HCT116 (cell line): ENCODE measurements around the gene GRHPR. TPM values are rescaled to one million over a fixed set of nuclear protein-coding genes. Genes with fewer than 3 reads are reported as not detected.
"Not testable (repeated sequence)": the region's sequence is repeated elsewhere in the genome, so short reads cannot be mapped to it uniquely, and the experiment has no call there.

ENCODE experiments used
- ATAC-seq: fragments of 200-7000 bp; cut with Tn5 transposase; 2 replicates; pipeline ENCODE4 v1.9.1; 2020; ENCODE audit warnings: mild to moderate bottlenecking, moderate library complexity
- BruUV-seq: library from RNA; stranded (reverse); fragments of 400-500 nt; replicated peaks from 2 replicates; lab custom pipeline; 2021; lab: Mats Ljungman, UMichigan
- CTCF ChIA-PET: fragments of 300-600 bp; sonication (Branson Sonifier 250); formaldehyde crosslinking; loops from one replicate; lab custom pipeline; 2021; ENCODE audit warnings: antibody characterized with exemption; lab: Charles Lee
- POLR2A ChIA-PET: fragments of 300-600, 350-600 bp; sonication (Branson Sonifier 250); formaldehyde crosslinking; loops from one replicate; lab custom pipeline; 2021; ENCODE audit warnings: antibody characterized with exemption; lab: Charles Lee
- RAD21 ChIA-PET, 2 experiments: fragments of 300-600 bp; sonication (Branson Sonifier 250); formaldehyde crosslinking; loops; one replicate each; lab custom pipeline; 2023; ENCODE audit warnings: low total read pairs in 2 of 2; ENCODE audit not compliant: uncharacterized antibody in 2 of 2, unreplicated experiment in 2 of 2, low non-redundant PET in 1 of 2; lab: Charles Lee
- DNase-seq: peaks from one replicate; pipeline ENCODE4 v3.0.0-alpha.2; 2010; ENCODE audit warnings: low read depth, low spot score
- H2AFZ ChIP-seq: fragments of 200-600 bp; shearing (Covaris generic), sonication (generic); 2 replicates; pipeline ENCODE4 v1.6.1; 2017; ENCODE audit warnings: low read depth, mixed run types, mixed read lengths, antibody characterized with exemption, low read length; ENCODE audit not compliant: poor library complexity, severe bottlenecking
- H3K27ac ChIP-seq: 2 replicates; pipeline ENCODE4 v1.5.1; 2012; ENCODE audit warnings: low read depth, low read length
- H3K27me3 ChIP-seq: fragments of 200-600 bp; sonication (generic); 2 replicates; pipeline ENCODE4 v1.6.1; 2016; ENCODE audit warnings: mixed run types, low read length, mixed read lengths; ENCODE audit not compliant: insufficient read depth
- H3K36me3 ChIP-seq, 2 experiments: fragments of 200-500 bp in 1 of 2; fragments of 200-600 bp in 1 of 2; sonication (Bioruptor generic) in 1 of 2; sonication (generic) in 1 of 2; 2 replicates each; pipeline versions ENCODE4 v1.5.1 to v1.6.1; 2014 to 2016; ENCODE audit warnings: low read length in 2 of 2, inconsistent platforms in 1 of 2, mixed read lengths in 1 of 2, mixed run types in 1 of 2; ENCODE audit not compliant: insufficient read depth in 2 of 2, control insufficient read depth in 1 of 2
- H3K4me1 ChIP-seq, 2 experiments: fragments of 200-600 bp in 1 of 2; sonication (generic) in 1 of 2; 2 replicates each; pipeline versions ENCODE4 v1.5.1 to v1.6.1; 2012 to 2017; ENCODE audit warnings: low read length in 2 of 2, inconsistent platforms in 1 of 2, mild to moderate bottlenecking in 1 of 2, mixed read lengths in 1 of 2, mixed run types in 1 of 2, moderate library complexity in 1 of 2; ENCODE audit not compliant: insufficient read depth in 2 of 2, control insufficient read depth in 1 of 2
- H3K4me2 ChIP-seq: fragments of 200-600 bp; sonication (generic); 2 replicates; pipeline ENCODE4 v1.6.1; 2017; ENCODE audit warnings: mixed run types, low read length, mixed read lengths
- H3K4me3 ChIP-seq, 2 experiments: fragments of 200-600 bp in 1 of 2; sonication (generic) in 1 of 2; replicated peaks in 1 of 2; 2 replicates each; pipeline ENCODE4 v1.5.1; 2011 to 2016; ENCODE audit warnings: low read length in 2 of 2, control low read depth in 1 of 2, low read depth in 1 of 2, mild to moderate bottlenecking in 1 of 2, mixed read lengths in 1 of 2, mixed run types in 1 of 2
- H3K79me2 ChIP-seq: fragments of 200-600 bp; sonication (generic); 2 replicates; pipeline ENCODE4 v1.6.1; 2017; ENCODE audit warnings: mild to moderate bottlenecking, mixed run types, low read length, moderate library complexity, mixed read lengths; ENCODE audit not compliant: insufficient read depth
- H3K9ac ChIP-seq: fragments of 200-600 bp; sonication (generic); 2 replicates; pipeline ENCODE4 v1.6.1; 2016; ENCODE audit warnings: low read length, mixed read lengths
- H3K9me2 ChIP-seq: fragments of 200-600 bp; sonication (generic), shearing (Covaris generic); 2 replicates; pipeline ENCODE4 v1.6.1; 2017; ENCODE audit warnings: mixed run types, mild to moderate bottlenecking, moderate library complexity; ENCODE audit not compliant: insufficient read depth
- H3K9me3 ChIP-seq, 2 experiments: fragments of 200-500 bp in 1 of 2; fragments of 200-600 bp in 1 of 2; sonication (Bioruptor generic) in 1 of 2; sonication (generic) in 1 of 2; 2 replicates each; pipeline ENCODE4 v1.6.1; 2014 to 2017; ENCODE audit warnings: low read length in 2 of 2, mixed read lengths in 2 of 2, inconsistent platforms in 1 of 2, low read depth in 1 of 2, mild to moderate bottlenecking in 1 of 2, mixed run types in 1 of 2, moderate library complexity in 1 of 2; ENCODE audit not compliant: control insufficient read depth in 1 of 2, insufficient read depth in 1 of 2
- H4K20me1 ChIP-seq: fragments of 200-600 bp; sonication (generic), shearing (Covaris generic); 2 replicates; pipeline ENCODE4 v1.6.1; 2017; ENCODE audit warnings: mixed run types, mild to moderate bottlenecking, moderate library complexity; ENCODE audit not compliant: insufficient read depth
- CBX3 ChIP-seq: IDR thresholded peaks from 2 replicates; pipeline ENCODE4 v1.6.1; 2012; ENCODE audit warnings: low read depth
- CEBPB ChIP-seq: IDR thresholded peaks from 2 replicates; pipeline ENCODE4 v1.6.1; 2012; ENCODE audit warnings: low read depth
- EGR1 ChIP-seq: IDR thresholded peaks from 2 replicates; pipeline ENCODE4 v1.6.1; 2012; ENCODE audit warnings: low read depth
- ELF1 ChIP-seq: IDR thresholded peaks from 2 replicates; pipeline ENCODE4 v1.6.1; 2012; ENCODE audit warnings: low read depth, borderline replicate concordance
- EZH2 ChIP-seq: fragments of 200-600 bp; sonication (generic); IDR thresholded peaks from 2 replicates; pipeline ENCODE4 v1.6.1; 2017; ENCODE audit warnings: antibody characterized with exemption, mixed run types
- POLR2A ChIP-seq: IDR thresholded peaks from 2 replicates; pipeline ENCODE4 v1.7.0; 2011; ENCODE audit warnings: borderline replicate concordance; ENCODE audit not compliant: insufficient read depth, insufficient read length; ENCODE audit errors: extremely low read depth
- POLR2AphosphoS5 ChIP-seq: IDR thresholded peaks from 2 replicates; pipeline ENCODE4 v1.6.1; 2011; ENCODE audit warnings: mild to moderate bottlenecking, low read depth, low read length, moderate library complexity
- SIN3A ChIP-seq: IDR thresholded peaks from 2 replicates; pipeline ENCODE4 v1.6.1; 2012; ENCODE audit warnings: low read depth
- SP1 ChIP-seq: IDR thresholded peaks from 2 replicates; pipeline ENCODE4 v1.6.1; 2012; ENCODE audit warnings: low read depth
- SRF ChIP-seq: IDR thresholded peaks from 2 replicates; pipeline ENCODE4 v1.6.1; 2012; ENCODE audit warnings: low read depth
- YY1 ChIP-seq: IDR thresholded peaks from 2 replicates; pipeline ENCODE4 v1.6.1; 2011; ENCODE audit warnings: low read length, low read depth, moderate library complexity, mild to moderate bottlenecking; ENCODE audit not compliant: insufficient replicate concordance; ENCODE audit errors: extremely low read depth
- ZBTB33 ChIP-seq: IDR thresholded peaks from 2 replicates; pipeline ENCODE4 v1.6.1; 2011; ENCODE audit warnings: mild to moderate bottlenecking, low read length, moderate library complexity; ENCODE audit not compliant: insufficient replicate concordance; ENCODE audit errors: extremely low read depth
- ZFX ChIP-seq: fragments of 450-650 bp; IDR thresholded peaks from 2 replicates; pipeline ENCODE4 v1.6.1; 2017
- intact Hi-C: fragments of 100-400 bp; cut with micrococcal nuclease; formaldehyde crosslinking; loops from 2 replicates; pipeline ENCODE4 v1.10.0; 2022
- total RNA-seq: library from RNA; stranded (reverse); gene quantifications from one replicate; pipeline ENCODE4 v1.2.1, GENCODE V29; 2021; ENCODE audit not compliant: unreplicated experiment
- TF ChIP-seq, protein P1 (sequence below), 3 experiments: fragments of 200-600 bp in 1 of 3; sonication (generic) in 1 of 3; IDR thresholded peaks in 2 of 3; conservative IDR thresholded peaks in 1 of 3; 2 replicates each; pipeline ENCODE4 v1.5.1; 2012 to 2017; ENCODE audit warnings: low read depth in 2 of 3, low read length in 2 of 3, antibody characterized with exemption in 1 of 3, borderline replicate concordance in 1 of 3, control low read depth in 1 of 3, mild to moderate bottlenecking in 1 of 3, mixed read lengths in 1 of 3, mixed run types in 1 of 3, moderate library complexity in 1 of 3; ENCODE audit not compliant: insufficient read depth in 1 of 3

GRHPR gene
- total RNA-seq, 1 experiment from 2014 or later: 106 TPM

DNA sequence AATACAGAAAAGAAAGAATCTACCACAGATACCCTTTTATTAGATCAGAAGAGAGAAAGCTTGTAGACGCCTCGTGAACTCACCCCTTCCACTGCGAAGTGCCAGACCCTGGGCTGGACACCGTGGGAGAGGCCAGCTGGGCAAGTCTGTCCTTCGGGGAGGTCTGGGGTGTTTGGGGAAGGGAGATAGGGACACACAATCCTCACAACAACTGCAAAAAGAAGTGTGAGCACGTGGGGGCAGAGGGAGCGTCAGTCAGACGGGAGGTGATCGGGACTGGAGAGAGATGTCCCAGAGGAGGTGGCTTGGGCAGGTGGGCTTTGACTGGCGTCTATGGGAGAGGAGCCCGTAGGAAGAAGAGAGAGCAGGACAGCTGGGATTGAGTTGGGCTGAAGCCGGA, 27.3 kb upstream of the GRHPR start (continued):
- TF ChIP-seq ZBTB33: no peak
- no peak for TF ChIP-seq CEBPB
- no peak for TF ChIP-seq EZH2

- Histone ChIP-seq H3K79me2 (no peaks in the 10 kb centered on the region), H3K4me3 (no peak overlapping the region), H3K9me2 (no peaks in the 10 kb centered on the region), H3K36me3 (no peaks in the 10 kb centered on the region; a peak in 1 of 4 replicates), H3K4me2 (no peak overlapping the region), H3K9me3 (no peaks in the 10 kb centered on the region), H3K27me3 (no peaks in the 10 kb centered on the region), H4K20me1 (no peaks in the 10 kb centered on the region), H3K27ac (no peak overlapping the region), H2AFZ (no peak overlapping the region), H3K9ac (no peak overlapping the region), H3K4me1 (no peaks in the 10 kb centered on the region)
- ChIA-PET RAD21 (no interaction called here), CTCF (no interaction called here), POLR2A (no interaction called here)
- intact Hi-C loops: loop anchor here (10.0 kb wide), 1 partner anchor 521 kb away; no protein-coding TSS in a partner anchor
- BruUV-seq: no TSS peak
- ATAC-seq (no peak), DNase-seq (no peak)
- TF ChIP-seq CEBPB: no peak
- TF ChIP-seq CBX3: no peak
- TF ChIP-seq SRF: no peak
- TF ChIP-seq EZH2: no peak
- TF ChIP-seq ELF1: no peak
- TF ChIP-seq EGR1: no peak
- TF ChIP-seq SIN3A: no peak
- no peak for TF ChIP-seq SP1
- TF ChIP-seq, protein P1, sequence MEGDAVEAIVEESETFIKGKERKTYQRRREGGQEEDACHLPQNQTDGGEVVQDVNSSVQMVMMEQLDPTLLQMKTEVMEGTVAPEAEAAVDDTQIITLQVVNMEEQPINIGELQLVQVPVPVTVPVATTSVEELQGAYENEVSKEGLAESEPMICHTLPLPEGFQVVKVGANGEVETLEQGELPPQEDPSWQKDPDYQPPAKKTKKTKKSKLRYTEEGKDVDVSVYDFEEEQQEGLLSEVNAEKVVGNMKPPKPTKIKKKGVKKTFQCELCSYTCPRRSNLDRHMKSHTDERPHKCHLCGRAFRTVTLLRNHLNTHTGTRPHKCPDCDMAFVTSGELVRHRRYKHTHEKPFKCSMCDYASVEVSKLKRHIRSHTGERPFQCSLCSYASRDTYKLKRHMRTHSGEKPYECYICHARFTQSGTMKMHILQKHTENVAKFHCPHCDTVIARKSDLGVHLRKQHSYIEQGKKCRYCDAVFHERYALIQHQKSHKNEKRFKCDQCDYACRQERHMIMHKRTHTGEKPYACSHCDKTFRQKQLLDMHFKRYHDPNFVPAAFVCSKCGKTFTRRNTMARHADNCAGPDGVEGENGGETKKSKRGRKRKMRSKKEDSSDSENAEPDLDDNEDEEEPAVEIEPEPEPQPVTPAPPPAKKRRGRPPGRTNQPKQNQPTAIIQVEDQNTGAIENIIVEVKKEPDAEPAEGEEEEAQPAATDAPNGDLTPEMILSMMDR (IDR thresholded peaks at IDR 0.05 in 2 of 3, conservative IDR thresholded peaks at IDR 0.05 in 1 of 3; ENCODE audit: borderline replicate concordance in 1 of 3, insufficient read depth in 1 of 3, low read depth in 2 of 3, low read length in 2 of 3): no peak
- no peak for TF ChIP-seq YY1
- no peak for TF ChIP-seq ZFX
- TF ChIP-seq POLR2AphosphoS5: no peak
- no peak for TF ChIP-seq POLR2A
Observed at GRCh38 chr9:37395663-37396062, 26.8 kb upstream of the GRHPR start.

DNA sequence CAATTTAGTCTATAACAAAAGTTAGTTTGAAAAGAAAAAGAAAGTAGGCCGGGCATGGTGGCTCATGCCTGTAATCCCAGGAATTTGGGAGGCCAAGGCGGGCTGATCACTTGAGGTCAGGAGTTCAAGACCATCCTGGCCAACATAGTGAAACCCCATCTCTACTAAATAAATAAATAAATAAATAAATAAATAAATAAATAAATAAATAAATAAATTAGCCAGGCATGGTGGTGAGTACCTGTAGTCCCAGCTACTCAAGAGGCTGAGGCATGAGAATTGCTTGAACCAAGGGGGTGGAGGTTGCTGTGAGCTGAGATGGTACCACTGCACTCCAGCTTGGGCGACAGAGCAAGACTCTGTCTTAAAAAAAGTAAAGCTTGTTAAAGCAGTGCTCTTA, 24.5 kb upstream of the GRHPR start:
- H3K9me3 ChIP-seq, H3K4me3 ChIP-seq, H3K4me2 ChIP-seq, DNase-seq, H3K79me2 ChIP-seq, H2AFZ ChIP-seq, BruUV-seq, H3K4me1 ChIP-seq, POLR2A ChIA-PET, H3K27ac ChIP-seq, RAD21 ChIA-PET, H3K9me2 ChIP-seq, CTCF ChIA-PET, H3K9ac ChIP-seq, H4K20me1 ChIP-seq, H3K27me3 ChIP-seq, H3K36me3 ChIP-seq, ATAC-seq: not testable (repeated sequence)
- intact Hi-C loops: loop anchor here (10.0 kb wide), 1 partner anchor 523 kb away; no protein-coding TSS in a partner anchor
